HG02884 (cell line): ENCODE measurements around the gene SLFN14.
"Not testable (repeated sequence)": the region's sequence is repeated elsewhere in the genome, so short reads cannot be mapped to it uniquely, and the experiment has no call there.

ENCODE experiments used
- ATAC-seq: cut with Tn5 transposase; IDR thresholded peaks from one replicate; pipeline ENCODE4 v1.9.1; 2021; ENCODE audit warnings: mild to moderate bottlenecking, moderate library complexity; ENCODE audit not compliant: unreplicated experiment

The SLFN14 gene

DNA sequence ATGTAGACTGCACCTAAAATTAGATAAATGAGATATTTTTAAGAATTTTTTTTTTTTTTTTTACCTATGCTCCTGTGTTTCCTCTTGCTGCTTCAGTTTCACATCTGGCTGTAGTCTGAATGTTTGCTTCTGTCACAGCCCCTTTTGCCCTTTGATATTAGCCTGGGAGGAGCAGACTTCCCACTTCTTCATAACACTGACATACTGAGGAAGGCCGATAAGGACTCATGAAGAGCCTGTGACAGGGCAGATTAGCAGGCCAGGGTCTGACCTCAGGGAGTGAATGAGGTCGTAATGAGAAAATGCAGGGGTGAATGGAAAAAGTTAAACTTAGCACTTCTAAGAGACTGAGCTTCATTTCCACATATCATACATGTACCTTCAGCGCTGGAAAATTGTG is at the start of gene SLFN14:
SLFN14 (minus strand) TSS at position 117 of the 400 bp plus-strand sequence. CDS start 2,757 bp downstream, outside the sequence.
- ATAC-seq: no peak

DNA sequence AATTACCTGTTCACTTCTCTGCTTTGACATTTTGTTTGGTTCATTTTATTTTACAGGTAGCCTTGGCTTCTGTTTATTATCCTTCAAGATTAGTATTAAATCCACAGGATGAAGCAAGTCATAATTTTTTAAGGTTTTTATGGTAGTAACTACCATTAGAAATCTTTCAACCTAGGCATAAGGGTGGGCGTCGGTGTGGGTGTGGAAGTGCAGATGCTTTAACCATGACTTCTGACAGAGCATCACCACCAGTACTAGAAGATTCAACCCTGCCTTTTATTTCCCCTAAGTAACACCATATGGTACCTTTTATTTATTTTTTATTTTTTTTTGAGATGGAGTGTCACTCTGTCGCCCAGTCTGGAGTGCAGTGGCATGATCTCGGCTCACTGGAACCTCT is 49.2 kb upstream of the SLFN14 start:
- ATAC-seq: no peak

- no peak for ATAC-seq
Measured at GRCh38 chr17:35607239-35607847, 46.7 kb upstream of the SLFN14 start.

DNA sequence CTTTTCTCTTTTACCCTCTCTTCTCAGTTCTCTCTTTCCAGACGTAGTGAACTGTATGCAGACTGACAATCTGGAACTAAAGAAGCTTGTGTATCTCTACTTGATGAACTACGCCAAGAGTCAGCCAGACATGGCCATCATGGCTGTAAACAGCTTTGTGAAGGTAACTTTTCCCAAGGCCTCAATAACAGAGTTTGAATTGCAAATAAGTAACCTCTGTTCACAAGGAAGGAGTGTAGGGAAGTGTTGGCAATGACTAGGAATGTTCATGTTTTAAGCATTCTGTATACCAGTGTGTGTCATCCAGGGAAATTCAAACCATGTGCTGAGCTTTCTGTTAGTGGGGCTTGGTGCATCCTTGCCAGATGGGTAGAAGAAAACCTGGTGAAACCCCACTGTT is 45.1 kb upstream of the SLFN14 start:
- no peak for ATAC-seq

GRCh38 chr17:35603674-35604073 is 43.1 kb upstream of the SLFN14 start:
- no peak for ATAC-seq

GRCh38 chr17:35597604-35598003 is 37.0 kb upstream of the SLFN14 start:
- no peak for ATAC-seq

DNA sequence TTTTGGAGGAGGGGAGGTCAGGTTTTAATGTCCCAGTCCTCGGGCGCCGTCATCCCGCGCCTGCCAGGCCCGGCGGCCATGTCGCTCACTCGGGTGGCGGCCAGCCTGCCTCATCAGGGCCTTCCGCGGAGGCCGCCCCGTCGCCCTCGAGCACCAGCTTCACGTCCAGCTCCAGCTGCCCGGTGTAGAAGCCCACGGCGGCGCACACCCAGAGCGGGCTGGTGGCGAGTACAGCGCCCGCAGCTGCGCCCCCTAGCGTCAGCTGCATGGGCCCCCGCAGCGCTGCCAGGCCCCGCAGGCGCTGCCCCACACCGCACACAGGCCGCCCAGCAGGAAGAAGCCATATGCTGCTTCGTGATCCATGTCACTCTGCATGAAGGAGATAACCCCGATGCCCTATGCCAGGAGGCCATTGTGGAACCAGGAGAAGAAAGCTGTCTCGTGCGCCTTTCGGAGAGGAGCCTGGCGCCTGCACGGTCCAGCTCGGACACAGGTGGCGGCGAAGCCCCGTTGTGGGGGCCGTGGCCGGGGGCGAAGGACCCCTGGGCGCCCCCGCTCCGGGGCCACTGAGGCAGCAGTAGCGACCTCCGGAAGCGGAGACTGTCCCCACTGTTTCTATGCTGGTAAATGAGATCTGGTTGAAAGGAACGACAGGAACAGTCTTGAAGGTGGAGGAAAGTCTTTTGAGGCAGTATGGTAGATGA is 36.1 kb upstream of the SLFN14 start:
- no peak for ATAC-seq

DNA sequence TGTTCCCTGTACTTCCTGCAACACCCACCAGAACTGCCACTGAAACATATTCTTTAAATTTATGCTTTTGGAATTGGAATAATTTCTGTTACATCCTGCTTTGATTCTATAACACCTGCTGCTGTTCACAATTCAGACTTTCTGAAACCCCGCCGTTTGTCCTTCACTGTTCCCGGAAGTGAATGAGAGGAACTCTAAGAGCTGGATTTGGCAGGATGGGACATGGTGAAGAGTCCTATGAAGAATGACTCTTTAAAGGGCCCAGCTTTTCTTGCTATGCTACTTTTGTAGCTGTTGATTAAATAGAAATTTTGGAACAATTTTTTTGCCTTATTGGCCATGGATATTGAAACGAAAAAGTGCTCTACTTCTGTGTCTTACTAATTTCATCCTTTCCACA is 35.5 kb upstream of the SLFN14 start:
- no peak for ATAC-seq

DNA sequence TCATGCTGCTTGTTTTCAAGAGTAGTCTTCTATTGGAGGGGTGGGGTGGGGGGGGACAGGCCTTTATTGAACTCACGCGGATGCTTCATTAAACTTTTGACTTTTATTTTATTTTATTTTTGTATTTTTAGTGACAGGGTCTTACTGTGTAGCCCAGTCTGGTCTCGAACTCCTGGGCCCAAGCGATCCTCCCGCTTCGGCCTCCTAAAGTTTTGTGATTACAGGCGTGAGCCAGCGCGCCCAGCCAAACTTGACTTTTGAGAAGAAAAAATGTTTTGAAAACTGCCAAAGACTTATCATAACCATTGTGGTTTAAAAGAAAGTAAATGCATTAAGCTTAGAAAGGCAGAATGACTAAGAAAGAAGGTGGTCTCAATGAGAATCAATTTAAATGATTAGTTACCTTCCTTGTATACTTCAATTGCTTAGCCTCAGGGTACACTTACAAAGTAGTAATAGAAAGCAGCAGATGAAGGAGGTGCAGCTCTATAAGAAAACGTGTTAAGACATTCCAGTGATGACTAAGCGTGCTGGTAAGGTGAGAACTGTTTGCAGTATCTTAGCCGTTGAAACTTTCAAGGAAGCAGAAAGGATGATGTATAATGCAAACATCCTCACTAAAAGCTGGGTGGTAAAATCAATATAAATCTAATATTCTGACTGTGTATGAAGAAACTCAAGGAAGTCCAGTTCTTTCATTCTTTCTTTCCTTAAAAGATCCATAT is 27.7 kb upstream of the SLFN14 start:
- no peak for ATAC-seq

- peak; percentile 90 for ATAC-seq
Measured at GRCh38 chr17:35587074-35587961, 26.7 kb upstream of the SLFN14 start, which contains the start of gene AP2B1. AP2B1 (plus strand) TSS chr17:35587322; CDS start chr17:35594031, 6,709 bp downstream.

- ATAC-seq: no peak
Measured at GRCh38 chr17:35586569-35587073, 26.0 kb upstream of the SLFN14 start.

DNA sequence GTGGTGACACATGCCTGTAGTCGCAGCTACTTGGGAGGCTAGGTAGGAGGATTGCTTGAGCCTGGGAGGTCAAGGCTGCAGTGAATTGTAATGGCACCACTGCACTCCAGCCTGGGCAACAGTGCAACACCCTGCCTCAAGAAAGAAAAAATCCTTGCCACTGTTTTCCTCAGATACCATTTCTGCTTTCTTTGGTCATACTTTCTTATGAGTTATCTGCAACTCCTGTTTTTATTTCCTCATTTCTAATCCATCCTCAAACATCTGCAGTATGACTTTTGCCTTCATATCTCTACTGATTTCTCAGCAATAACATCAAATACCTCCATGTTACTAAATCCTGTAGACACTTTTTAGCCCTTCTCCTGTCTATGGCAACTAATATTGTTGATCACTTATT is 23.4 kb upstream of the SLFN14 start:
- no peak for ATAC-seq

- ATAC-seq: no peak
Measured at GRCh38 chr17:35578929-35579432, 18.4 kb upstream of the SLFN14 start.

DNA sequence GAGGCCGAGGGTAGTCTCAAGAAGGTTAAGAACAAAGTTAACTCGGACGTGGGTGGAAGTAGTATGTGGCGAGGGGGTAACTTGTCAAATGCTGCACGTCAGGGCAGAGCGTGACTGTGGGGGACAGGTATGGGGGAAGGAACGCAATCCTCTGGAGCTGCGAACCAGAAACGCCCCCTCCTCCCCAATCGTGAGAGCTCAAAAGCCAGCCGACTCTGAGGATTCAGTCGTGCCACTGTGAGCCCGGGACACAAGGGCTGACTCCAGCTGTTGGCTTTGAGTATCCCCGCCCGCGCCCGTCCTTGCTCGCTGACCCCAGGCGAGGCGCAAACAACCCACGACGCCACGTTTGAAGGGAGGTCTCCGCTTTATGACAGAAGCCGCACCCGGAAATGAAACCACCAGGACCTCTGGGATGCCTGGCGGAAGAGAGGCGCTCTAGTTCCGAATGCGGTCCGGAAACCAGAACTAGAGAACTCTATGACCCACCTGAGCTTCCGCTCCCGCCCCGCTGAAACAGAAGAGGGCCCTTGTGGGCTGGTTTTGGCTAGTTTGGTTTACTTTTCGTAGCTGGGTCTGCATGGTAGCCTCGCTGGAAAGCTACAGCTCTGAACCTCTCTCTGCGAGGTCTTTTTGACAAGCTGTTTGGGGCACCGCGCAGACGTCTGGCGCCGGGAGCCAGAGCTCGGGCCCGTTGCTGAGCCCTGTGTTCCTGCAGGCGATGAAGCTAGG is 17.7 kb upstream of the SLFN14 start, which contains the start of gene PEX12:
PEX12 (minus strand) TSS at position 375 of the 732 bp plus-strand sequence. CDS start 550 bp downstream, outside the sequence.
- ATAC-seq: peak; percentile 88

DNA sequence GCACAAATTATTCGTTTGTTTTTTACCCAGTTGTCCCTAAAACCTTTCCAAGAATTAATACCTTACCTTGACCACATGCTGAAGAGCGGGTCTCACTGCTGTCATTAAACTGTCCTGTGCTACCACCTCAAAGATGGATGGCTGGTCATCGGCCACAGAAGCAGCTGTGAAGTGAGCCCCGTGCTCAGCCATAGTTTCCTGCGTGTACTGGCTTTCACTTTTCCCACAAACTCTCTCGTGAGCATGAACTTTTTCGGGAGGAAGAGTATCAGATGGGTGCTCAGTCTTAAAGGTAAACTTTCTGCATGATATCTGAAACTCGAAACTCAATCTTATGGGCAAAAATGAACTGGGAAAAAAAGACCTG is 17.2 kb upstream of the SLFN14 start:
- ATAC-seq: no peak

GRCh38 chr17:35575759-35576158 is 15.1 kb upstream of the SLFN14 start:
- ATAC-seq: no peak

GRCh38 chr17:35569405-35569804 is 8.8 kb upstream of the SLFN14 start:
- no peak for ATAC-seq

GRCh38 chr17:35568561-35568960 is 7.9 kb upstream of the SLFN14 start:
- no peak for ATAC-seq

DNA sequence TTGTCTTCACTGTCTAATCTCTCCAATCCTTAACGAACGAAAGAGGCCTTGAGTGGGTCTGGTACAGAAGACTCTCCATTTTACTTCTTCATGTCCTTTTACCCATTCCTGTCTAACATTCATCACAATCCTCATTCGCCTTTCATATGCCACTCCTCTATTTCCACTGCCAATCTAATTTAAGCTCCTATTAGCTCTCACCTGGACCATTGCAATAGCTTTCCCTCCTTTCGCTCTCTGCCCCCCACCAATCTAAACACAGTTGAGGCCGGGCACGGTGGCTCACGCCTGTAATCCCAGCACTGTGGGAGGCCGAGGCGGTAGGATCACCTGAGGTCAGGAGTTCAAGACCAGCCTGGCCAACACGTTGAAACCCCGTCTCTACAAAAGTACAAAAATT is 6.3 kb upstream of the SLFN14 start:
- no peak for ATAC-seq

- not testable (repeated sequence) for ATAC-seq
Measured at GRCh38 chr17:35563181-35563580, 2.6 kb upstream of the SLFN14 start.
